Measurements from ENCODE around the gene OR51G1.
"Not testable (repeated sequence)": the region's sequence is repeated elsewhere in the genome, so short reads cannot be mapped to it uniquely, and the experiment has no call there.

The OR51G1 gene

DNA sequence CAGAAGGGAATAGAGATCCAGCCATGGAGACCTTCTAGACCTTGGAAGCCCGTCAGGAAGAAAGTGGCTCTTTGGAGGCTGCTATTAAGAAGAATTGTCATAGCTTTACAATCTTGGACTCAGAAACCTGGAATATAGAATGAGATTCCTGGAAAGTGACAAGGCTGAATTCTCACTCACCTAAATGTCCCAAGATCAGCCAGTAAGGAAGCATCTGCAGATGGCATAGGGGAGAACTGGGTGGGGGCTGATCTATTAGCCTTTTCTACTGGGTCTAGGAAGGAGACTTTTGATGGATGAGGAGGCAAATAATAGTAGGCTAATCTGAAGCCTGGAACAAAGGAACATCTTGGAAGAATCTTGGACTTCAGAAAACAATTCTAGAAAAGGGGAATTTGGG is at the start of gene OR51G1:
OR51G1 (minus strand) TSS at position 101 of the 400 bp plus-strand sequence; CDS start at position 101, 0 bp downstream.
- FAIRE-seq: no peak
- no peak for DNase-seq (ENCODE audit: insufficient read length, low spot score)

- no peak for FAIRE-seq
- no peak for DNase-seq (ENCODE audit: insufficient read length, low spot score)
Measured at GRCh38 chr11:4962816-4963215, 38.7 kb upstream of the OR51G1 start.

- DNase-seq (ENCODE audit: insufficient read length, low spot score): no peak
- no peak for FAIRE-seq
Measured at GRCh38 chr11:4960877-4961276, 36.7 kb upstream of the OR51G1 start.

GRCh38 chr11:4957396-4957795 is 33.3 kb upstream of the OR51G1 start:
- no peak for FAIRE-seq
- no peak for DNase-seq (ENCODE audit: insufficient read length, low spot score)

GRCh38 chr11:4955613-4956012 is 31.5 kb upstream of the OR51G1 start, which contains the start of gene OR51A2:
OR51A2 (minus strand) TSS chr11:4955713; CDS start chr11:4955713, 0 bp downstream.
- not testable (repeated sequence) for FAIRE-seq; DNase-seq (ENCODE audit: insufficient read length, low spot score)

DNA sequence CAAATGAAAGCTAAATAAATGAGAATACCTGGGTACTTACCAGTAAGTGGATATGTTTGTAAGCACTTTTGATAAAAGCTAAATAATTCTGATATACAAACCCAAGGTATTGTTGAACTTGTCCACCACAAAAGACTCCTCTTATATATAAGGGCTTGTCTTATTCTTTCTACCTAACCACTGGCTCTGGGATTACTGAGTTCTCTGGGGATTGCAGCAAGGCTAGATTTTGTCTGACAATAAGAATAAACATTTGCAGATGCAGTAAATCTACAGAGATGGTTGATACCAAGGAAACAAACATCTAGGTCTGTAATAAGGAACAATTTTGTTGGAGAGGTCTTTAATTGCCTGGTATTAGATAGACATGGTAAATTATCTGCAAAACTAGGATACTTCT is 23.4 kb upstream of the OR51G1 start, which contains the start of gene OR51A4:
OR51A4 (minus strand) TSS at position 101 of the 400 bp plus-strand sequence. CDS start 505 bp downstream, outside the sequence.
- DNase-seq (ENCODE audit: insufficient read length, low spot score): no peak
- no peak for FAIRE-seq

- no peak for DNase-seq (ENCODE audit: insufficient read length, low spot score)
- no peak for FAIRE-seq
Measured at GRCh38 chr11:4936745-4937144, 12.6 kb upstream of the OR51G1 start.

- DNase-seq (ENCODE audit: insufficient read length, low spot score): no peak
Measured at GRCh38 chr11:4932751-4933150, 8.6 kb upstream of the OR51G1 start.

DNA sequence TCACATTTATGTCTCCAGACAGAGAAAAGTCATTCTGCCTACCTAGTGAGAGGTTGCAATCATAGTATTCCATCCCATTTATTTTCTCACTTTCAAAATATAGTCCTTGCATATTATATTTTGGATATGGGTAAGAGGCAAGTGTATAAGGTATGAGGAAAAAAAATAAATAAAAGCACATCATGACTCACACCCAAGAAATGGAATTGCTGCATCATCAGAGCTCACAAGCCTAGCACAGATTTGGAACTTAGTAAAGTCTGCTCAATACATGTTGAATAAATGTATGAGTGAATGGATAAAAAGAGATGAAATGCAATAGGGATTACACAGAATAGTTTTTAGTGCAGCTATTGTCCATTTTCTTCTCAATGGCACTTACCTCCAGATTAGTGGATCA is 2.5 kb upstream of the OR51G1 start:
- FAIRE-seq: no peak
- DNase-seq (ENCODE audit: insufficient read length, low spot score): no peak

More at GRCh38 chr11:4932751-4933150, 8.6 kb upstream of the OR51G1 start:
- FAIRE-seq: no peak

- no peak for DNase-seq (ENCODE audit: insufficient read length, low spot score)
- no peak for FAIRE-seq
Measured at GRCh38 chr11:4922304-4922703, 1.8 kb downstream of the OR51G1 start.

- DNase-seq (ENCODE audit: insufficient read length, low spot score): no peak
- no peak for FAIRE-seq
Measured at GRCh38 chr11:4921796-4922195, 2.3 kb downstream of the OR51G1 start.

GRCh38 chr11:4919250-4919649 is 4.9 kb downstream of the OR51G1 start, which contains the start of gene OR51G2:
OR51G2 (minus strand) TSS chr11:4919350; CDS start chr11:4915663, 3,687 bp downstream.
- FAIRE-seq (no peak), DNase-seq (ENCODE audit: insufficient read length, low spot score) (no peak)

DNA sequence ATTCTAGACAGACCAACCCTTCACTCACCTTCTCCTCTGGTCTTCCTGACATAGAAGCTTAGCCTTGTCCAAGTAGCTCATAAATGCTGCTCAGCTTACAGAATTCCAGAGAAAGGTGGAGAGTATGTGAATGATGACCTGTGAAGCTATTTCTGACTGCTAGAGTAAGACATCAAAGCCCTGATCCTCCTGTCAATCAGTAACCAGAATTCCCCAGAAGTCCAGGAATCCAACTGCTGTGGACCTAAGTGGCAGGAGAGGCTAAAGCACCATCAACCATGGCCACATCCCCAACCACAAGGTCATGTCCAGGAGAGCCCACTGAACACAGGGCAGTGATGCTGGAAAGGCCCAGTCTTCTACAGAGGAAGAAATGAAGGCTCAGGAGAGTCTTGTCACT is 7.6 kb downstream of the OR51G1 start:
- FAIRE-seq (no peak), DNase-seq (ENCODE audit: insufficient read length, low spot score) (no peak)

- no peak for FAIRE-seq
- DNase-seq (ENCODE audit: insufficient read length, low spot score): no peak
Measured at GRCh38 chr11:4903484-4903883, 20.7 kb downstream of the OR51G1 start, which contains the start of gene OR51A7. OR51A7 (plus strand) TSS chr11:4903783; CDS start chr11:4907370, 3,587 bp downstream.

DNA sequence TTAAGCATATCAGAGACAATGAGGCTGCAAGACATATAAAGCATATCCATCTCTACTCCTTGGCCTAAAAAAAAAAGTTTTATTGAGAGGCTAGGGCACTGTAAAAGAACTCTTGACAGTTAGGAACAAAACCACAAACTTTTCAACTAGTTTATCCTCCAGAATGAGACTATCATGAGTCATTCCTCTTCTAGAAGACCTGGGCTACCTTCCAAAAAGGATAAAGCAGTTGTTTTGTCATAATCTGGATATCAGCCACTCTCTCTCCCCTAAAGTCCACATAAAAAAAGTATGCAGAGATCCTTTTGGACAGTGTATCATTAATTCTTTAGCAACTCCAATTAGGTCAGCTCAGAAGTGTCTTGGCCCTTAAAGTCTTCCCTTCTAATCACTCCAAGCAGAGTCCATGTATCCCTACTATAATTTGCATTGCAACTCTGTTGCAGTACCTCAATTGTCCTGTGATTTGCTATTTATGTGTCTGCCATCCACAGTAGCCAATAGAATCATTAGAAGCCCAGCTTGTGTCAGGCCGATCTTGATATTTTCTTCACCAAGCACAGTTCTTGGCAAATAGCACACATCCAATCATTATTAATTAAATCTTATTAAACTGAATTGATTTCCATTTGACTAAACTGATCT is 32.0 kb downstream of the OR51G1 start:
- no peak for DNase-seq (ENCODE audit: insufficient read length, low spot score)
- no peak for FAIRE-seq

DNA sequence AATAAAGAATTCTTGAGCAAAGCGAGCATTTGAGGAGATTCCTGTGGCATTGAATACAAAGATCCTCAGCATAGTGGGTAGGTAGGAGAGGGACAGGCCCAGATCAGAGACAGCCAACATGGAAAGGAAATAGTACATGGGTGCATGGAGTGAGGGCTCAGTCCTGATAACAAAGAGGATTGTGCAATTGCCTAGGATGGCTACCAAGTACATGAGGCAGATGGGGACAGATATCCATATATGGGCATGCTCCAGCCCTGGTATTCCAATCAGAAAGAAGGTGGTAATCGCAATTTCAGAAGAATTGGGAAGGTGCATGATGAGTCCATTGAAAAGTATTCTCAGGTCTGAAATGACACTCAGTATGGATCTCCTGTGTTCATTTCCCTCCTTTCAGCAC is 33.9 kb downstream of the OR51G1 start:
- no peak for FAIRE-seq
- no peak for DNase-seq (ENCODE audit: insufficient read length, low spot score)

DNA sequence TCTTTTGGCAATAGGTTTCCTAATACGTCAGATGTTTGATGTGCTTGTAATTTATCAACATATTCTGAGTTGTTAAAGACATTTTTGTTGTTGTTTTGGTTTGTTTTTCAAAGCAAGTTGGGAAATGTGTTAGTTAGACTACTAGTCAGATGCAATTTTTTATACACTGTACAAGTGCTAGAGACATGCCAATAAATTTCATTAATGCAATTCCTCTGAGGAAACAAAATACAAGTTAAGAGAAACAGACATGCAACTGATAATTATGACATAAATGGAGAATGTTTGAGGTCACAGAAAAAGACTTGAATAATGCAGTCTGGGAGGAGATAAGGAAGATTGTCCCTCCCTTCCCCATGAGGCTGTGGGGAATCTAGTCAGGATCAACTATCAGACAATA is 36.5 kb downstream of the OR51G1 start:
- FAIRE-seq (no peak), DNase-seq (ENCODE audit: insufficient read length, low spot score) (no peak)

GRCh38 chr11:4886186-4886585 is 38.0 kb downstream of the OR51G1 start:
- no peak for FAIRE-seq

DNA sequence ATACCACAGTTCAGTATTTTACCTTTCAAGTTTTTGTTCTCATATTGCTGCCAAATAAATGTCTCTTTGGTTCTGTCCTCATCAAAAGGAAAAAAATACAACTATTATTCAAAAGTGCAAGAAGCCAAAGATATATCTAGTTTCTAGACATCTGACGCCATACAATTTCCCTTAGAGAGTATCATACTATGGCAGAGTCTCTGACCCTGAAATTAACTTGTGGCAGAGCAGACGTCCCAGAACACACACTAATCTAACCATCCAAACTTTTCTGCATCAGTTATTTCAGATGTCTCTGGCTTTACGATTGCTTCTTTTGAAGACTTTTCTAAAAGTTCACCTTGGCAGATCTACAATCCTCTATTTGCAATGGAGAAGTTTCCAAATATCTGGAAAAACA is 39.8 kb downstream of the OR51G1 start:
- no peak for FAIRE-seq
- DNase-seq (ENCODE audit: insufficient read length, low spot score): no peak

More at GRCh38 chr11:4886186-4886585, 38.0 kb downstream of the OR51G1 start:
- no peak for DNase-seq (ENCODE audit: insufficient read length, low spot score)

GRCh38 chr11:4882543-4882942 is 41.6 kb downstream of the OR51G1 start:
- FAIRE-seq (no peak), DNase-seq (ENCODE audit: insufficient read length, low spot score) (no peak)

DNA sequence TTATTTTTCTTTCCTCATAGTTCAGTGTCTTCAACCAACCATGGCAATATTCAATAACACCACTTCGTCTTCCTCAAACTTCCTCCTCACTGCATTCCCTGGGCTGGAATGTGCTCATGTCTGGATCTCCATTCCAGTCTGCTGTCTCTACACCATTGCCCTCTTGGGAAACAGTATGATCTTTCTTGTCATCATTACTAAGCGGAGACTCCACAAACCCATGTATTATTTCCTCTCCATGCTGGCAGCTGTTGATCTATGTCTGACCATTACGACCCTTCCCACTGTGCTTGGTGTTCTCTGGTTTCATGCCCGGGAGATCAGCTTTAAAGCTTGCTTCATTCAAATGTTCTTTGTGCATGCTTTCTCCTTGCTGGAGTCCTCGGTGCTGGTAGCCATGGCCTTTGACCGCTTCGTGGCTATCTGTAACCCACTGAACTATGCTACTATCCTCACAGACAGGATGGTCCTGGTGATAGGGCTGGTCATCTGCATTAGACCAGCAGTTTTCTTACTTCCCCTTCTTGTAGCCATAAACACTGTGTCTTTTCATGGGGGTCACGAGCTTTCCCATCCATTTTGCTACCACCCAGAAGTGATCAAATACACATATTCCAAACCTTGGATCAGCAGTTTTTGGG is 42.2 kb downstream of the OR51G1 start, which contains the start of gene OR51T1:
OR51T1 (plus strand) TSS at position 41 of the 641 bp plus-strand sequence; CDS start at position 41, 0 bp downstream.
- DNase-seq (ENCODE audit: insufficient read length, low spot score): no peak
- FAIRE-seq: no peak

DNA sequence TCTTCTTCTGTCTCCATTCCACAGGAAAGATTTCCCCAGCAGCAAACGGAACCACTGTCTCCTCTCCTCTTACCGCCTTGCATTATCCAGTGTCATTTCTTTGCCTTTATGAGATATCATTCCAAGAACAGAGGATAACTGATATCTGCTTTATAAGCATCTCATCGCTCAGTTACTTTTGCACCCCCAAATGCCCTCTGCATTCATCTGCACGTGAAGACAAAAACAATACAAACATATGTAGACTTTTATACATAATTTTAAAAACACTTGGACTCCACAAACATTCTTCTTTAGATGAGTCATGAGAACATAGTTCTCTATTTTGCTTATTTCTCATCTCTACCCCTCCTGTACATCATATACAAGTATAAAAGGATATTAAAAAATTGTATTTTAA is 43.0 kb downstream of the OR51G1 start:
- no peak for FAIRE-seq

More for the DNA sequence above, 43.0 kb downstream of the OR51G1 start:
- DNase-seq (ENCODE audit: insufficient read length, low spot score): no peak
